HEK293 (cell line): ENCODE measurements around the gene MYH11.

ENCODE experiments used
- CTCF ChIP-seq: fragments of 450-650 bp; formaldehyde crosslinking; IDR thresholded peaks from 2 replicates; pipeline ENCODE4 v1.5.1; 2016; ENCODE audit warnings: missing biosample characterization, missing genetic modification characterization
- KLF17 ChIP-seq: fragments of 450-650 bp; formaldehyde crosslinking; IDR thresholded peaks from 2 replicates; pipeline ENCODE4 v1.5.1; 2016; ENCODE audit warnings: missing biosample characterization, missing genetic modification characterization
- SP3 ChIP-seq: fragments of 450-650 bp; formaldehyde crosslinking; IDR thresholded peaks from 2 replicates; pipeline ENCODE4 v1.5.1; 2016; ENCODE audit warnings: missing biosample characterization, missing genetic modification characterization
- ZNF274 ChIP-seq, 2 experiments: fragments of 200-500 bp in 1 of 2; fragments of 450-650 bp in 1 of 2; sonication (Bioruptor generic) in 1 of 2; formaldehyde crosslinking in 1 of 2; IDR thresholded peaks; 2 replicates each; pipeline versions ENCODE4 v1.5.1 to v1.6.1; 2014 to 2016; ENCODE audit warnings: borderline replicate concordance in 1 of 2, inconsistent platforms in 1 of 2, low read length in 1 of 2, missing biosample characterization in 1 of 2, missing genetic modification characterization in 1 of 2
- ZNF280D ChIP-seq: fragments of 450-650 bp; formaldehyde crosslinking; IDR thresholded peaks from 2 replicates; pipeline ENCODE4 v1.5.1; 2016; ENCODE audit warnings: missing biosample characterization, missing genetic modification characterization

GRCh38 chr16:15732416-15732815, 124.4 kb downstream of the MYH11 start:
- TF ChIP-seq CTCF (no peak), ZNF280D (tag by site-specific recombination) (no peak), ZNF274 (IDR thresholded peaks at IDR 0.05; ENCODE audit: low read length) (no peak), ZNF274 (tag by site-specific recombination; IDR thresholded peaks at IDR 0.05; ENCODE audit: borderline replicate concordance) (no peak), KLF17 (no peak), SP3 (tag by site-specific recombination) (no peak)
